ENCODE data around the gene TMEM145. TPM values are rescaled to one million over a fixed set of nuclear protein-coding genes. Genes with fewer than 3 reads are reported as not detected.

TMEM145 gene
- total and polyA plus RNA-seq, 10 of the 15 experiments (the other 5 are each of a cell fraction or from before 2014, with no cell fraction given) = 0.04 to 0.97 (median 0.16) TPM; not detected in 4

DNA sequence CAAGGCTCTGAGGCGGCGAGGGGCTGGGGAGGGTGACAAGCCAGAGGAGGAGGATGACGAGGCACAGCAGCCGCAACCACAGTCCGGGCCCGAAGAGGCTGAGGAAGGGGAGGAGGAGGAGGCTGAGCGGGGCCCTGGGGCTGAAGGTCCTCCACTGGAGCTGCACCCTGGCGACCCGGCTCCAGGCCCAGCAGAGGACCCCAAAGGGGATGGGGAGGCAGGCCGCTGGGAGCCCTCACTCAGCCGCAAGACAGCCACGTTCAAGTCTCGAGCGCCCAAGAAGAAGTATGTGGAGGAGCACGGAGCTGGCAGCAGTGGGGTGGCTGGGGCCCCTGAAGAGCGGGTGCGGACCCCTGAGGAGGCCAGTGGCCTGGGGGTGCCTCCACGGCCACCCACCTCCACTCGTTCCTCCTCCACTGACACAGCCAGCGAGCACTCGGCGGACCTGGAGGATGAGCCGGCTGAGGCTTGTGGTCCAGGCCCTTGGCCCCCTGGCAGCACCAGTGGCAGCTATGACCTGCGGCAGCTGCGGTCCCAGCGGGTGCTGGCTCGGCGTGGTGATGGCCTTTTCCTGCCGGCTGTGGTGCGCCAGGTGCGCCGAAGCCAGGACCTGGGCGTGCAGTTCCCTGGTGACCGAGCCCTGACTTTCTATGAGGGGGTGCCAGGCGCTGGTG is 41.1 kb upstream of the TMEM145 start:
- FAIRE-seq = no peak
- Histone ChIP-seq H3K27me3 (replicated peaks in 1 of 2; ENCODE audit: control insufficient read depth in 2 of 2, insufficient read depth in 2 of 2, low read length in 1 of 2) (no peaks in the 10 kb centered on the region), H3K36me3 (ENCODE audit: control insufficient read depth in 2 of 2, insufficient read depth in 2 of 2, low read length in 1 of 2) (peaks cover 3 to 19% of the 10 kb centered on the region in 2 experiments; a peak in 3 of 4 replicates), H3K4me2 (ENCODE audit: control insufficient read depth, insufficient read depth) (0 out of 2 replicates have a peak overlapping the region, but pooled peaks have one; percentile 99), H2AFZ (ENCODE audit: control insufficient read depth, low read depth, low read length) (no peak overlapping the region), H3K27ac (ENCODE audit: control insufficient read depth, insufficient read depth) (no peak overlapping the region), H3K9me3 (replicated peaks; ENCODE audit: control insufficient read depth, insufficient read depth, low read length) (no peaks in the 10 kb centered on the region), H4K20me1 (ENCODE audit: control insufficient read depth, insufficient read depth) (no peaks in the 10 kb centered on the region; the same call in 1 of the 2 replicates), H3K4me1 (ENCODE audit: control insufficient read depth, insufficient read depth, low read length) (peaks cover 34% of the 10 kb centered on the region), H3K79me2 (ENCODE audit: control insufficient read depth, insufficient read depth, low read length) (peaks cover 33% of the 10 kb centered on the region), H3K4me3 (no peak overlapping the region), H3K9ac (ENCODE audit: control insufficient read depth, insufficient read depth, low read length) (no peak overlapping the region)
- in situ Hi-C loops (cut with MboI) (no loop called here), intact Hi-C loops (cut with micrococcal nuclease; ENCODE audit: unreplicated experiment) (no loop called here)
- TF ChIP-seq, protein P1, sequence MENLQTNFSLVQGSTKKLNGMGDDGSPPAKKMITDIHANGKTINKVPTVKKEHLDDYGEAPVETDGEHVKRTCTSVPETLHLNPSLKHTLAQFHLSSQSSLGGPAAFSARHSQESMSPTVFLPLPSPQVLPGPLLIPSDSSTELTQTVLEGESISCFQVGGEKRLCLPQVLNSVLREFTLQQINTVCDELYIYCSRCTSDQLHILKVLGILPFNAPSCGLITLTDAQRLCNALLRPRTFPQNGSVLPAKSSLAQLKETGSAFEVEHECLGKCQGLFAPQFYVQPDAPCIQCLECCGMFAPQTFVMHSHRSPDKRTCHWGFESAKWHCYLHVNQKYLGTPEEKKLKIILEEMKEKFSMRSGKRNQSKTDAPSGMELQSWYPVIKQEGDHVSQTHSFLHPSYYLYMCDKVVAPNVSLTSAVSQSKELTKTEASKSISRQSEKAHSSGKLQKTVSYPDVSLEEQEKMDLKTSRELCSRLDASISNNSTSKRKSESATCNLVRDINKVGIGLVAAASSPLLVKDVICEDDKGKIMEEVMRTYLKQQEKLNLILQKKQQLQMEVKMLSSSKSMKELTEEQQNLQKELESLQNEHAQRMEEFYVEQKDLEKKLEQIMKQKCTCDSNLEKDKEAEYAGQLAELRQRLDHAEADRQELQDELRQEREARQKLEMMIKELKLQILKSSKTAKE (IDR thresholded peaks at IDR 0.05; ENCODE audit: low read depth, poor library complexity, severe bottlenecking) = no peak
- TF ChIP-seq NR2F1 (conservative IDR thresholded peaks at IDR 0.05) (no peak), MTA2 (IDR thresholded peaks at IDR 0.05; ENCODE audit: low read depth) (no peak), POLR2A (IDR thresholded peaks at IDR 0.05; ENCODE audit: low read depth, low read length) (peak; percentile 2; the same call in 1 of the 2 replicates)
- CTCF ChIA-PET = interaction anchor here (3.2 kb wide), 1 partner anchor 8 kb away, joined by 39 read pairs; no protein-coding TSS in a partner anchor
- SMC1A ChIA-PET (ENCODE audit: uncharacterized antibody, unreplicated experiment) = interaction anchor here (2.0 to 3.2 kb wide), 2 partner anchors 7 to 28 kb away, joined by 8 to 24 read pairs; no protein-coding TSS in a partner anchor
- POLR2A ChIA-PET = interaction anchor here (1.5 to 3.2 kb wide), 3 partner anchors 7 to 34 kb away, joined by 3 to 24 read pairs (median 16); no protein-coding TSS in a partner anchor
- TSS peak; percentile 30 for BruUV-seq (replicated peaks)
- no peak for ATAC-seq
- RAD21 ChIA-PET (ENCODE audit: unreplicated experiment) = interaction anchor here (2.1 to 3.1 kb wide), 2 partner anchors 8 to 29 kb away, joined by 12 to 23 read pairs; partner anchors contain the start of gene GSK3A
- DNase-seq (ENCODE audit: low read depth, low spot score) = no peak
- 95% methylated on average over 34 of the region's 35 CpGs for WGBS (ENCODE audit: insufficient coverage, insufficient replicate concordance, low lambda C conversion rate, missing lambda C conversion rate)

Measured in GM12878 (cell line).